ENCODE measurements around the gene TLR9. TPM values are rescaled to one million over a fixed set of nuclear protein-coding genes. Genes with fewer than 3 reads are reported as not detected.
A peak's percentile ranks its signal among the peaks of the same experiment; 100 is the strongest.

TLR9 gene
- total RNA-seq, 5 donors from 2014 or later (not counting 1 experiment from before 2014, with no cell fraction given) = 0.54 to 2.9 (median 2.1) TPM; not detected in 1

- Mint-ChIP-seq H3K9me3 (no peaks in the 10 kb centered on the region), H3K4me1 (peaks cover 0 to 13% (median 5%) of the 10 kb centered on the region in 3 donors), H3K27ac (peak overlapping the region in 1 of 2 donors; percentile 34), H3K4me3 (no peak overlapping the region), H3K27me3 (no peaks in the 10 kb centered on the region), H3K36me3 (no peaks in the 10 kb centered on the region)
- Histone ChIP-seq H3K27me3 (replicated peaks in 1 of 2; ENCODE audit: control insufficient read depth in 2 of 2, extremely low read depth in 1 of 2, insufficient read depth in 2 of 2, low read length in 1 of 2) (no peaks in the 10 kb centered on the region), H3K4me1 (ENCODE audit: control insufficient read depth in 1 of 2, extremely low read depth in 1 of 2, insufficient read depth in 2 of 2, low read length in 2 of 2) (peaks cover 0 to 17% of the 10 kb centered on the region in 2 experiments), H3K9me3 (no peaks in the 10 kb centered on the region), H3K27ac (ENCODE audit: low read length) (no peak overlapping the region), H3K36me3 (ENCODE audit: control insufficient read depth in 2 of 2, extremely low read depth in 1 of 2, insufficient read depth in 1 of 2, low read length in 1 of 2) (no peaks in the 10 kb centered on the region), H3K4me3 (ENCODE audit: control insufficient read depth in 1 of 2, extremely low read depth in 1 of 2, low read length in 1 of 2) (no peak overlapping the region)
- CTCF ChIA-PET = no interaction called here
- no peak for DNase-seq
- 97% methylated on average over 5 of the region's 6 CpGs for WGBS (ENCODE audit: insufficient coverage)
- POLR2A ChIA-PET = interaction anchor here in 1 of 2 donors (0.5 kb wide), 2 partner anchors 54 to 79 kb away, joined by 3 to 6 read pairs; no protein-coding TSS in a partner anchor
- no peak for ATAC-seq (replicated peaks in 1 of 4)
These were observed 40.1 kb downstream of the TLR9 start for GRCh38 chr3:52185311-52185710.

- no peak for DNase-seq
- 88% methylated on average over 5 of the region's 8 CpGs for WGBS (ENCODE audit: insufficient coverage)
- Mint-ChIP-seq H3K27ac (no peak overlapping the region), H3K9me3 (no peaks in the 10 kb centered on the region), H3K4me3 (no peak overlapping the region), H3K4me1 (peaks cover 0 to 16% (median 5%) of the 10 kb centered on the region in 3 donors), H3K27me3 (no peaks in the 10 kb centered on the region), H3K36me3 (no peaks in the 10 kb centered on the region)
- Histone ChIP-seq H3K27ac (ENCODE audit: low read length) (no peak overlapping the region), H3K27me3 (replicated peaks in 1 of 2; ENCODE audit: control insufficient read depth in 2 of 2, extremely low read depth in 1 of 2, insufficient read depth in 2 of 2, low read length in 1 of 2) (no peaks in the 10 kb centered on the region), H3K4me1 (ENCODE audit: control insufficient read depth in 1 of 2, extremely low read depth in 1 of 2, insufficient read depth in 2 of 2, low read length in 2 of 2) (peaks cover 0 to 17% of the 10 kb centered on the region in 2 experiments), H3K9me3 (no peaks in the 10 kb centered on the region), H3K36me3 (ENCODE audit: control insufficient read depth in 2 of 2, extremely low read depth in 1 of 2, insufficient read depth in 1 of 2, low read length in 1 of 2) (no peaks in the 10 kb centered on the region), H3K4me3 (ENCODE audit: control insufficient read depth in 1 of 2, extremely low read depth in 1 of 2, low read length in 1 of 2) (no peak overlapping the region)
- ChIA-PET POLR2A (interaction anchor here in 1 of 2 donors (0.5 kb wide), 1 partner anchor 54 kb away, joined by 6 read pairs; no protein-coding TSS in a partner anchor), CTCF (no interaction called here)
- ATAC-seq (replicated peaks in 1 of 4) = no peak
These were observed 40.8 kb downstream of the TLR9 start for GRCh38 chr3:52184690-52185089.

GRCh38 chr3:52183786-52184445 is 41.5 kb downstream of the TLR9 start:
- Mint-ChIP-seq H3K4me3 (no peak overlapping the region), H3K27ac (no peak overlapping the region), H3K9me3 (no peaks in the 10 kb centered on the region), H3K36me3 (no peaks in the 10 kb centered on the region), H3K4me1 (peaks cover 0 to 16% (median 5%) of the 10 kb centered on the region in 3 donors), H3K27me3 (no peaks in the 10 kb centered on the region)
- DNase-seq (no peak), ATAC-seq (replicated peaks in 1 of 4) (no peak)
- Histone ChIP-seq H3K4me1 (ENCODE audit: control insufficient read depth in 1 of 2, extremely low read depth in 1 of 2, insufficient read depth in 2 of 2, low read length in 2 of 2) (peaks cover 0 to 17% of the 10 kb centered on the region in 2 experiments), H3K27me3 (replicated peaks in 1 of 2; ENCODE audit: control insufficient read depth in 2 of 2, extremely low read depth in 1 of 2, insufficient read depth in 2 of 2, low read length in 1 of 2) (no peaks in the 10 kb centered on the region), H3K36me3 (ENCODE audit: control insufficient read depth in 2 of 2, extremely low read depth in 1 of 2, insufficient read depth in 1 of 2, low read length in 1 of 2) (no peaks in the 10 kb centered on the region), H3K4me3 (ENCODE audit: control insufficient read depth in 1 of 2, extremely low read depth in 1 of 2, low read length in 1 of 2) (no peak overlapping the region), H3K9me3 (no peaks in the 10 kb centered on the region), H3K27ac (ENCODE audit: low read length) (no peak overlapping the region)
- ChIA-PET CTCF (interaction anchor here in 1 of 2 donors (0.7 kb wide), 1 partner anchor 71 kb away, joined by 8 read pairs; no protein-coding TSS in a partner anchor), POLR2A (no interaction called here)
- WGBS (ENCODE audit: insufficient coverage) = 93% methylated on average over 3 of the region's 7 CpGs

- H3K9me3 Mint-ChIP-seq = no peaks in the 10 kb centered on the region
- H3K27me3 Mint-ChIP-seq = no peaks in the 10 kb centered on the region
- no peaks in the 10 kb centered on the region for H3K9me3 ChIP-seq
- H3K36me3 ChIP-seq (ENCODE audit: control insufficient read depth in 2 of 2, extremely low read depth in 1 of 2, insufficient read depth in 1 of 2, low read length in 1 of 2) = no peaks in the 10 kb centered on the region
- H3K4me3 Mint-ChIP-seq = no peak overlapping the region
- CTCF ChIA-PET = no interaction called here
- peaks cover 0 to 5% of the 10 kb centered on the region in 2 experiments for H3K27me3 ChIP-seq (replicated peaks in 1 of 2; ENCODE audit: control insufficient read depth in 2 of 2, extremely low read depth in 1 of 2, insufficient read depth in 2 of 2, low read length in 1 of 2)
- no peak overlapping the region for H3K4me3 ChIP-seq (ENCODE audit: control insufficient read depth in 1 of 2, extremely low read depth in 1 of 2, low read length in 1 of 2)
- ATAC-seq (replicated peaks in 1 of 4) (no peak), DNase-seq (no peak)
- H3K27ac ChIP-seq (ENCODE audit: low read length) = peak overlapping the region; percentile 31
- H3K4me1 Mint-ChIP-seq = peaks cover 0 to 16% (median 5%) of the 10 kb centered on the region in 3 donors
- POLR2A ChIA-PET = no interaction called here
- WGBS (ENCODE audit: insufficient coverage) = 100% methylated on average over 3 of the region's 4 CpGs
- peaks cover 0 to 17% of the 10 kb centered on the region in 2 experiments for H3K4me1 ChIP-seq (ENCODE audit: control insufficient read depth in 1 of 2, extremely low read depth in 1 of 2, insufficient read depth in 2 of 2, low read length in 2 of 2)
- H3K27ac Mint-ChIP-seq = no peak overlapping the region
- H3K36me3 Mint-ChIP-seq = no peaks in the 10 kb centered on the region
These were observed 42.8 kb downstream of the TLR9 start for GRCh38 chr3:52182691-52183090.

GRCh38 chr3:52182196-52182595 is 43.2 kb downstream of the TLR9 start:
- CTCF ChIA-PET = no interaction called here
- peaks cover 0 to 17% of the 10 kb centered on the region in 2 experiments for H3K4me1 ChIP-seq (ENCODE audit: control insufficient read depth in 1 of 2, extremely low read depth in 1 of 2, insufficient read depth in 2 of 2, low read length in 2 of 2)
- no peak overlapping the region for H3K4me3 Mint-ChIP-seq
- H3K27ac Mint-ChIP-seq = no peak overlapping the region
- peaks cover 0 to 16% (median 5%) of the 10 kb centered on the region in 3 donors for H3K4me1 Mint-ChIP-seq
- H3K27ac ChIP-seq (ENCODE audit: low read length) = peak overlapping the region; percentile 31
- POLR2A ChIA-PET = no interaction called here
- no peaks in the 10 kb centered on the region for H3K9me3 ChIP-seq
- no peaks in the 10 kb centered on the region for H3K36me3 ChIP-seq (ENCODE audit: control insufficient read depth in 2 of 2, extremely low read depth in 1 of 2, insufficient read depth in 1 of 2, low read length in 1 of 2)
- H3K27me3 ChIP-seq (replicated peaks in 1 of 2; ENCODE audit: control insufficient read depth in 2 of 2, extremely low read depth in 1 of 2, insufficient read depth in 2 of 2, low read length in 1 of 2) = peaks cover 0 to 10% of the 10 kb centered on the region in 2 experiments
- WGBS (ENCODE audit: insufficient coverage) = 49% methylated on average over 2 of the region's 5 CpGs
- peak in 13 of 35 experiments; percentile 4 to 48 (median 21) for DNase-seq
- peak in 1 of 4 experiments; percentile 52 for ATAC-seq (replicated peaks in 1 of 4)
- H3K9me3 Mint-ChIP-seq = no peaks in the 10 kb centered on the region
- H3K4me3 ChIP-seq (ENCODE audit: control insufficient read depth in 1 of 2, extremely low read depth in 1 of 2, low read length in 1 of 2) = no peak overlapping the region
- H3K36me3 Mint-ChIP-seq = no peaks in the 10 kb centered on the region
- H3K27me3 Mint-ChIP-seq = no peaks in the 10 kb centered on the region

GRCh38 chr3:52181543-52181942 is 43.9 kb downstream of the TLR9 start:
- no peak overlapping the region for H3K4me3 Mint-ChIP-seq
- no peaks in the 10 kb centered on the region for H3K36me3 Mint-ChIP-seq
- peaks cover 0 to 17% of the 10 kb centered on the region in 2 experiments for H3K4me1 ChIP-seq (ENCODE audit: control insufficient read depth in 1 of 2, extremely low read depth in 1 of 2, insufficient read depth in 2 of 2, low read length in 2 of 2)
- DNase-seq = no peak
- no peaks in the 10 kb centered on the region for H3K9me3 Mint-ChIP-seq
- ChIA-PET POLR2A (no interaction called here), CTCF (no interaction called here)
- 92% methylated on average over 4 of the region's 4 CpGs for WGBS (ENCODE audit: insufficient coverage)
- no peaks in the 10 kb centered on the region for H3K9me3 ChIP-seq
- H3K36me3 ChIP-seq (ENCODE audit: control insufficient read depth in 2 of 2, extremely low read depth in 1 of 2, insufficient read depth in 1 of 2, low read length in 1 of 2) = no peaks in the 10 kb centered on the region
- ATAC-seq (replicated peaks in 1 of 4) = no peak
- H3K4me3 ChIP-seq (ENCODE audit: control insufficient read depth in 1 of 2, extremely low read depth in 1 of 2, low read length in 1 of 2) = no peak overlapping the region
- peaks cover 0 to 16% (median 5%) of the 10 kb centered on the region in 3 donors for H3K4me1 Mint-ChIP-seq
- no peaks in the 10 kb centered on the region for H3K27me3 Mint-ChIP-seq
- H3K27ac ChIP-seq (ENCODE audit: low read length) = no peak overlapping the region
- no peak overlapping the region for H3K27ac Mint-ChIP-seq
- peaks cover 0 to 10% of the 10 kb centered on the region in 2 experiments for H3K27me3 ChIP-seq (replicated peaks in 1 of 2; ENCODE audit: control insufficient read depth in 2 of 2, extremely low read depth in 1 of 2, insufficient read depth in 2 of 2, low read length in 1 of 2)
